ENCODE results near the gene ZFYVE19. TPM values are rescaled to one million over a fixed set of nuclear protein-coding genes. Genes with fewer than 3 reads are reported as not detected.

ZFYVE19 gene
- total and polyA plus RNA-seq, 2 of the 13 experiments (the other 11 are each of a cell fraction or from before 2014, with no cell fraction given): 23.3 to 44.0 TPM

DNA sequence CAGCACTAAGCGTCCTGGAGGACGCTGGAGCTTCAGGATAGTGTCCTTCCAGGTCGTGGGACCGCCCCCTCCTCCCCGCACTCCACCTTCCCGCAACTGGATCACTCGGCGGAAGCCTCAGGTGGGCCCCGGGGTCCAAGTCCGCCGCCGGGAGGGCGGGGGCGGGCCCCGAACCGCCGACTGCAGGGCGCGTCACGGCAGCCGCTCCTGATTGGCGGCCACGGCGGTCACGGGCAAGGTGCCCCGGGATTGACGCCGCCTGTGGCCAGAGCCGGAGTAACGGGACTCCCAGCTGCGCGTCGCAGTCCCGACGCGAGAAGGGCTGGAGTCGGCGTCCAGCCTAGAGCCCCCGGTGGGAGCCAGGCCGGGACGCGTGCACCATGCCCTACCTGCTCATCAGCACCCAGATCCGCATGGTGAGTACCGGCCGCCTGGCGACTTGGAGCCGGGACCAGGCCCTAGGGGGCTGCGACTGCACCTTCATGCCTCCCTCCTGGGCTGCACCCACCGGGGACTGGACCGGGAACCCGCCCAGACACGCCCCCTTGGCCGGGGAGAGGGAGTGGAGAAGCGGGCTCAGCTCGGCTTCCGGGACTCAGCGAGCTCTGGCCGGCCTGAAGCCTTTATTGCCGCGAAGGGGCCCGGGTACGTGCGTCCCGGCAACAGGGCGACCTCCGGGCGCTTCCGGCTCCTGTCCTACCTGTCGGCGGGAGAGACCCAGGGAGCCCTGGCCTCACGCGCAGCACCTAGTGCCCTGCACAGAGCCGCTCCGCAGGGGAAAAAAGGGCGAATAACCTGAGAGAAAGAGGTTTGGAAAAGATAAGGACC is 42.9 kb upstream of the ZFYVE19 start, which contains the start of gene GCHFR (continued):
- TF ChIP-seq, protein P1, sequence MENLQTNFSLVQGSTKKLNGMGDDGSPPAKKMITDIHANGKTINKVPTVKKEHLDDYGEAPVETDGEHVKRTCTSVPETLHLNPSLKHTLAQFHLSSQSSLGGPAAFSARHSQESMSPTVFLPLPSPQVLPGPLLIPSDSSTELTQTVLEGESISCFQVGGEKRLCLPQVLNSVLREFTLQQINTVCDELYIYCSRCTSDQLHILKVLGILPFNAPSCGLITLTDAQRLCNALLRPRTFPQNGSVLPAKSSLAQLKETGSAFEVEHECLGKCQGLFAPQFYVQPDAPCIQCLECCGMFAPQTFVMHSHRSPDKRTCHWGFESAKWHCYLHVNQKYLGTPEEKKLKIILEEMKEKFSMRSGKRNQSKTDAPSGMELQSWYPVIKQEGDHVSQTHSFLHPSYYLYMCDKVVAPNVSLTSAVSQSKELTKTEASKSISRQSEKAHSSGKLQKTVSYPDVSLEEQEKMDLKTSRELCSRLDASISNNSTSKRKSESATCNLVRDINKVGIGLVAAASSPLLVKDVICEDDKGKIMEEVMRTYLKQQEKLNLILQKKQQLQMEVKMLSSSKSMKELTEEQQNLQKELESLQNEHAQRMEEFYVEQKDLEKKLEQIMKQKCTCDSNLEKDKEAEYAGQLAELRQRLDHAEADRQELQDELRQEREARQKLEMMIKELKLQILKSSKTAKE (CRISPR knock-in tag; IDR thresholded peaks at IDR 0.05; ENCODE audit: borderline replicate concordance): peak; percentile 57; the same call in 1 of the 2 replicates
- no peak for TF ChIP-seq ZNF382 (CRISPR knock-in tag; IDR thresholded peaks at IDR 0.05; ENCODE audit: borderline replicate concordance)
- TF ChIP-seq, protein P2, sequence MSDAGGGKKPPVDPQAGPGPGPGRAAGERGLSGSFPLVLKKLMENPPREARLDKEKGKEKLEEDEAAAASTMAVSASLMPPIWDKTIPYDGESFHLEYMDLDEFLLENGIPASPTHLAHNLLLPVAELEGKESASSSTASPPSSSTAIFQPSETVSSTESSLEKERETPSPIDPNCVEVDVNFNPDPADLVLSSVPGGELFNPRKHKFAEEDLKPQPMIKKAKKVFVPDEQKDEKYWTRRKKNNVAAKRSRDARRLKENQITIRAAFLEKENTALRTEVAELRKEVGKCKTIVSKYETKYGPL (CRISPR knock-in tag; IDR thresholded peaks at IDR 0.05): no peak; the same call in 1 of the 2 replicates
- TF ChIP-seq PITX1 (CRISPR knock-in tag; IDR thresholded peaks at IDR 0.05): peak; percentile 6; the same call in 1 of the 2 replicates
- TF ChIP-seq MIER3 (CRISPR knock-in tag; IDR thresholded peaks at IDR 0.05; ENCODE audit: borderline replicate concordance): no peak; the same call in 1 of the 2 replicates
- TF ChIP-seq CAMTA2 (CRISPR knock-in tag; IDR thresholded peaks at IDR 0.05; ENCODE audit: borderline replicate concordance): peak; percentile 85
- no peak for TF ChIP-seq RFX1 (IDR thresholded peaks at IDR 0.05)
- TF ChIP-seq RFXAP (CRISPR knock-in tag; IDR thresholded peaks at IDR 0.05; ENCODE audit: borderline replicate concordance): no peak
- TF ChIP-seq SMAD1 (CRISPR knock-in tag; IDR thresholded peaks at IDR 0.05; ENCODE audit: borderline replicate concordance, low read depth): no peak
- TF ChIP-seq, protein P3, sequence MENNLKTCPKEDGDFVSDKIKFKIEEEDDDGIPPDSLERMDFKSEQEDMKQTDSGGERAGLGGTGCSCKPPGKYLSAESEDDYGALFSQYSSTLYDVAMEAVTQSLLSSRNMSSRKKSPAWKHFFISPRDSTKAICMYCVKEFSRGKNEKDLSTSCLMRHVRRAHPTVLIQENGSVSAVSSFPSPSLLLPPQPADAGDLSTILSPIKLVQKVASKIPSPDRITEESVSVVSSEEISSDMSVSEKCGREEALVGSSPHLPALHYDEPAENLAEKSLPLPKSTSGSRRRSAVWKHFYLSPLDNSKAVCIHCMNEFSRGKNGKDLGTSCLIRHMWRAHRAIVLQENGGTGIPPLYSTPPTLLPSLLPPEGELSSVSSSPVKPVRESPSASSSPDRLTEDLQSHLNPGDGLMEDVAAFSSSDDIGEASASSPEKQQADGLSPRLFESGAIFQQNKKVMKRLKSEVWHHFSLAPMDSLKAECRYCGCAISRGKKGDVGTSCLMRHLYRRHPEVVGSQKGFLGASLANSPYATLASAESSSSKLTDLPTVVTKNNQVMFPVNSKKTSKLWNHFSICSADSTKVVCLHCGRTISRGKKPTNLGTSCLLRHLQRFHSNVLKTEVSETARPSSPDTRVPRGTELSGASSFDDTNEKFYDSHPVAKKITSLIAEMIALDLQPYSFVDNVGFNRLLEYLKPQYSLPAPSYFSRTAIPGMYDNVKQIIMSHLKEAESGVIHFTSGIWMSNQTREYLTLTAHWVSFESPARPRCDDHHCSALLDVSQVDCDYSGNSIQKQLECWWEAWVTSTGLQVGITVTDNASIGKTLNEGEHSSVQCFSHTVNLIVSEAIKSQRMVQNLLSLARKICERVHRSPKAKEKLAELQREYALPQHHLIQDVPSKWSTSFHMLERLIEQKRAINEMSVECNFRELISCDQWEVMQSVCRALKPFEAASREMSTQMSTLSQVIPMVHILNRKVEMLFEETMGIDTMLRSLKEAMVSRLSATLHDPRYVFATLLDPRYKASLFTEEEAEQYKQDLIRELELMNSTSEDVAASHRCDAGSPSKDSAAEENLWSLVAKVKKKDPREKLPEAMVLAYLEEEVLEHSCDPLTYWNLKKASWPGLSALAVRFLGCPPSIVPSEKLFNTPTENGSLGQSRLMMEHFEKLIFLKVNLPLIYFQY (CRISPR knock-in tag; IDR thresholded peaks at IDR 0.05; ENCODE audit: borderline replicate concordance): peak; percentile 65; the same call in 1 of the 2 replicates
- TF ChIP-seq TBL1XR1 (IDR thresholded peaks at IDR 0.05; ENCODE audit: borderline replicate concordance, low read length, partially characterized antibody): no peak
- TF ChIP-seq NR1H2 (CRISPR knock-in tag; IDR thresholded peaks at IDR 0.05; ENCODE audit: borderline replicate concordance, low read depth): peak; percentile 54; the same call in 1 of the 2 replicates
- peak; percentile 79 for TF ChIP-seq ZNF121 (CRISPR knock-in tag; IDR thresholded peaks at IDR 0.05)
- TF ChIP-seq HNRNPUL1 (IDR thresholded peaks at IDR 0.05; ENCODE audit: low read depth, low read length): no peak; the same call in none of the 2 replicates
- no peak for TF ChIP-seq MEF2D (CRISPR knock-in tag; IDR thresholded peaks at IDR 0.05)

Measured in HepG2 (cell line).